H4 (cell line): ENCODE measurements around the gene PLCD1. TPM values are rescaled to one million over a fixed set of nuclear protein-coding genes. Genes with fewer than 3 reads are reported as not detected.
A peak's percentile ranks its signal among the peaks of the same experiment; 100 is the strongest.
"Not testable (repeated sequence)": the region's sequence is repeated elsewhere in the genome, so short reads cannot be mapped to it uniquely, and the experiment has no call there.

Experiments used
- DNase-seq: peaks from one replicate; pipeline ENCODE4 v3.0.0-alpha.2; 2015; ENCODE audit warnings: low spot score
- total RNA-seq: library from RNA; depleted of rRNA; stranded (reverse); fragments of >200 nt; shearing (Covaris generic); gene quantifications from 2 replicates; pipeline ENCODE4 v1.2.3, GENCODE V29; 2014

PLCD1 gene
- total RNA-seq, 1 experiment from 2014 or later = 2.7 TPM

DNA sequence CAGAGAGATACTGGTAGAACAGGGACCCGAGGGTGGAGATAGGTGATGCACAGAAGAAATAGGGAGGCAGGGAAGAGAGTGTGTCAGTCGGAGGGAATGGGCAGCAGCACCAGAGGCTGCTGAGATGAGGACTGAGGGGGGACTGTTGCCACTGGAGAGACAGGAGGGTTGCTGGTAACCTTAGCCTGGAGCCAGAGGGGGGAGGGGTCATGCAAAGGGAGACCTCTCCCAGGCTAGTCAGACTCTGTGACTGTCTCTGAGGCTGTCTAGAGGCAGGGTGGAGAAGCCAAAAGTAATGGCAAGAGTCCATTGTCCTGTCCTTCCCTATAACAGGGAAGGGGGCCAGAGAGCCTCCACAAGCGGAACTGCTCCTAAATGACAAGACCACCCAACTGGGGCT, 7.5 kb upstream of the PLCD1 start:
- no peak for DNase-seq

DNA sequence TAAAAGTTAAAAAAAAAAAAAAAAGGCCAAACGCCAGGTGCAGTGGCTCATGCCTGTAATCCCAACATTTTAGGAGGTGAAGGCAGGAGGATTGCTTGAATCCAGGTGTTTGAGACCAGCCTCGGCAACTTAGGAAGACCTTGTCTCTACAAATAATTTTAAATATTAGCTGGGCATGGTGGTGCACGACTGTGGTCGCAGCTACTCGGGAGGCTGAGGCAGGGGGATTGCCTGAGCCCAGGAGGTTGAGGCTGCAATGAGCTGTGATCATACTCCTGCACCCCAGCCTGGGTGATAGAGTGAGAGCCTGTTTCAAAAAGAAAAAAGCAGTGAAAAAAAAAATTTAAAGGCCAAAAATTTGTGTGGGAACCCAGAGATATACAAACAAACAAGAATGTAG, 6.8 kb upstream of the PLCD1 start:
- DNase-seq = no peak

DNA sequence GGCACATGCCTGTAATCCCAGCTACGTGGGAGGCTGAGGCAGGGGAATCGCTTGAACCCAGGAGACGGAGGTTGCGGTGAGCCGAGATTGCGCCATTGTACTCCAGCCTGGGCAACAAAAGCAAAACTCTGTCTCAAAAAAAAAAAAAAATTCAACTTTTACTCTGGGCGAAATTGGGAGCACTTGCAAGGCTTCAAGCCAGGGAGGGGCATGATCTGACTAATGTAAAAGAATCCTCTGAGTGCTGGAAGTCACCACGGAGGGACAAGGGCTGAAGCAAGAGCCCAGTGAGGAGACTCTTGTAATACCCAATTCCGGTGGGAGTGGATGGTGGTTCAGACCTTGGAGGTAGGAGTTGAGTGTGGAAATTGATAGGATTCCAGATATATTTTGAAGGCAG, 4.9 kb upstream of the PLCD1 start:
- not testable (repeated sequence) for DNase-seq

DNA sequence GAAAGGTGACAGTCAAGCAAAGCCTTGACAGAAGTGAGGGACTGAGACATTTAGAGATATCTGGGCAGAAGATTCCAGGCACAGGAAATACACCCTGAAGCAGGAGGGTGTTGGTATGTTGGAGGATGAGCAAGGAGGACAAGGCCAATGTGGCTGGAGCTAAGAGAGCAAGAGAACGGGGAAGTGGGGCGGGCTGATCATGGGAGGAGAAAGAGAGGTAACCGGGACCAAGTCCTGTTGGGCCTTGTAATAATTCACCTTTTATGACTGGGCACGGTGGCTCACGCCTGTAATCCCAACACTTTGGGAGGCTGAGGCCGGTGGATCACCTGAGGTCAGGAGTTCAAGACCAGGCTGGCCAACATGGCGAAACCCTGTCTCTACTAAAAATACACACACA, 4.1 kb upstream of the PLCD1 start:
- DNase-seq = not testable (repeated sequence)

DNA sequence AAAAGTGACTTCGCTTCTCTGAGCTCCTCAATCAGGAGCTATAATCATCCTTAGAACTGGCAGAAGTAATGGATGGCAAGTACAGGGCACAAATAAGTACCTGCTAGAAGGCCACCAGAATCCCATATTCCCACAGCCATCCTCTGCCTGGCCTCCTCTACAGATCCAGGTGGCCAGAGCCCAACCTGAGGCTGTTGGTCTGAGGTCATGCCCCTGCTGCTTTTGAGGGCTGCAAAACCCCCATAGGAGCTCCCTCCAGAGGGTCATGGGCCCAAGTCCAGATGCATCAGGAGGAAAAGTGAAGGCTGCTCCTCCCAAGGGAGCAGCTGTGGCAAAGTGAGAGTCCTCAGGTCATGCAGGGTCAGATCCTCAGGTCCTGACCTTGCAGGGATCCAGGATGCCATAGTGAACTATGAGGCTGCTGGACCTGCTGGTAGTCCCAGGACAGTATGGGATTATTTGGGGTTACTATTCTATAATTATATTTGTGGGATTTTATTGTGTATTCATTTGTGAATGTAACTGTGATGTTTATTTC, 3.0 kb upstream of the PLCD1 start:
- no peak for DNase-seq

DNA sequence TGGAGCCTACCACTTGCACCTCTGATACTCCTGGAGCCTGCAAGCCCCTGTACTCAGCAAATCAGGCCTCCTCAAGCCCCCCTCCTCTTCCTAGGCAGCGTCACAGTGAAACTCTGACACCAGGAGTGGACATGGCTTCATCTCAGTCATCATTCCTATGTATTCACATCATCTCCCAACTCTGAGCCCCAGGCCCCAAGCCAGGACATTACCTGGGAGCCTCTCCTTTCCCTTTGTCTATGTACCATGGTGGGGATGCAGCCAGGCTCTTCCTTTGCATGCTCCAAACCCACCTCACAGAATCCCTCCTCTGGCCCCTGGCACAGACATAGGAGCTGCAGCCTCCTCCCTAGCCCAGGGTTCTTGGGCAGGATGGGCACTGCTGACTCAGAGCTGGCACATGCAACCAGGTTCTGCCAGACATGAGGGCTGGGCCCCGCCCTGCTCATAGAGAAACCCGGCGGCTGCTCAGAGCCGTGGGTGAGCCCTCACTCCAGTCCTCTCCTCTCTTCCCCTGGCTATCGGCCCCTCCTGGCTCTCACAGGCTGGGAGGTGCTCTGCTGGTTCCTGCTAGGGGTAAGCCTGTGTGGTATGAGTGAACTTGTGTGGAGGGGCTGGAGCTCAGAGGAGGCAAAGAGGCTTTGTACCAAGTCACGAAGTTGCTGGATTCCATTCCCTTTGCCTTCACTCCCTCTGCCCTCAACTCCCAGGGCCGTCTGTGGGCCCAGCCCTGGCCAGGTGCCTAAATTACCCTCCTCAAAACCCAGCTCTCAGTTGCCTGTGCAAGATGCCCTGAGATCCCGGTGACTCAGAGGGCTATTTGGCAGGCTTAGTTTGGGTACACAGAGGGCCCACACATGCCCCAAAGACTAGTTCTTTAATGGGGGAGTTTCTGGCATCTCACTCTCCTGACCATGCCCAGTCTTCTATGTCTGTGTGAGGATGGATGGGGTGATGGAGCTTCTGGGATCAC, 1.9 kb upstream of the PLCD1 start:
- peak; percentile 74 for DNase-seq

DNA sequence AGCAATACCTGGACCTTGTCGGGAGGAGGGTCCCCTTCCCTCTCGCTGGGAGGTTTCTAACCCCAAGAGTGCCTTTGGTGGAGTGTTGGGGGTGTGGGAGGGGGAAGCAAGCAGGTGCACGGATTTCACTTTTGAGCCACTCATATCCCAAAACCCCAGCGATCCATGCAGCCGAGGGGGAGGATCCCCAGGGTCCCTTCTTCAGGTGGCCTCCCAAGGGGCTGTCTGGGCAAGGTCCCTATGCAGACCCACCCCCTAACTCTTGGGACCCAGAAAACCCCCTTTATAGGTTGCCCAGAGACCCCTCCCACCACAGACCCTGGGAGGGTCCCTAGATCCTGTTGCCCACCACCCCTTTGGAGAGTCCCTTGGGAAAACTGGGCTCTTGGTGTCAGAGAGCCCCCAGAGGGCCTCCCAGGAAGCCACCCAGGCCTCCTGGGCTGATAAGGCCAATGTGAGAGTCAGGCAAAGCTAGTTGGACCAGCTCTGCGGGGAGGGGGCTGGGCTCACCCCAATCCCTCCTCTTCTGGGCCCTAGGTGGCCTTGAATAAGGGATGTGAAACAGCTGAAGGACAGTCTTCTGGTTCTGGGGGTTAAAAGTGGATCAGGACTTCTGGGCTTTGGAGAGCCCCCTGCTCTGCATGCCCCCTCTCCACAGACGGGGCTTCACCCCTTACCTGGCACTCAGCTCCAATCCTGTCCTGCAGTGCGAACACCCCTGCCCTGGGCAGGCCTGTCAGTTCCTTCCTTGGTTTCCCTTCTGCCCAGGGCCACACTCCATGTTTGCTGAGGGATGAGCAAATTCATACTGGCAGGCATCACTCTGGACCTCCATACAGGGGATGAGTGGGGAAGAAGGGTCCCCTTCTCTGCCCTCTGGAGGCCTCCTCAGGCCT, 932 bp upstream of the PLCD1 start:
- DNase-seq = no peak

DNA sequence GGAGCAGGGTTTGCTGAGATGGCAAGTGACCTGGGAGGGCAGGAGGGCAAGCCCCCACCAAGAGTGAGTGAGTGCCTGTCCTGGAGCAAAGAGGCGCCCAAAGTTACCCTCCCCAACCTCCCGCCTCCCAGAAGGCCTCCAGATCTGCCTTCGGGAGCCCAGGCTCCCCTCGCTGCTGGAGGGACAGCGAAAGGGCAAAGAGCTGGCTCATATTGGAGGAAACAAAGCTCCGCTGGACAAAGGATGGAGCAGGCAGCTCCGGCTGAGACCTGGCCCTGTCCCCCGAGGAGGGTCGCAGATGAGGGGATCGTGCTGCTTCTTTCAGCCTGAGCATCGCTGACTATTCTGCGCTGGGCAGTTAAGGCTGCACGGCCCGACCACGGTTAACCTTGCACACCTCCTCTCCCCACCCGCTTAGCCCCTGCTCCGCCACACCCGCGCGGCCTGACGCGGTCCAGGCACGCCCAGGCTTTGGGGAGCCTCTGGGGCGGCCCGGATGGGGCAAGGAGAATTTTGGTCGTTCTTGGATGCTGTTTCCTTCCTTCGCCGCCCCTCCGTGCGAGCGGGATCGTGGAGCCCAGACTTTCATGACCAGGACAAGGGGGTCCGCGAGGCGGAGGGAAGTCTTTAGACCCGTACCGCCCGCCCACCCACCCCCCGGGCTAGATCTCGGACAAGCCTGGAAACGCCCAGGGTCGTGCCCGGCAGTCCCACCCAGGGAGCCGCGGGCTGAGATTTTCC, 651 bp downstream of the PLCD1 start:
- no peak for DNase-seq

DNA sequence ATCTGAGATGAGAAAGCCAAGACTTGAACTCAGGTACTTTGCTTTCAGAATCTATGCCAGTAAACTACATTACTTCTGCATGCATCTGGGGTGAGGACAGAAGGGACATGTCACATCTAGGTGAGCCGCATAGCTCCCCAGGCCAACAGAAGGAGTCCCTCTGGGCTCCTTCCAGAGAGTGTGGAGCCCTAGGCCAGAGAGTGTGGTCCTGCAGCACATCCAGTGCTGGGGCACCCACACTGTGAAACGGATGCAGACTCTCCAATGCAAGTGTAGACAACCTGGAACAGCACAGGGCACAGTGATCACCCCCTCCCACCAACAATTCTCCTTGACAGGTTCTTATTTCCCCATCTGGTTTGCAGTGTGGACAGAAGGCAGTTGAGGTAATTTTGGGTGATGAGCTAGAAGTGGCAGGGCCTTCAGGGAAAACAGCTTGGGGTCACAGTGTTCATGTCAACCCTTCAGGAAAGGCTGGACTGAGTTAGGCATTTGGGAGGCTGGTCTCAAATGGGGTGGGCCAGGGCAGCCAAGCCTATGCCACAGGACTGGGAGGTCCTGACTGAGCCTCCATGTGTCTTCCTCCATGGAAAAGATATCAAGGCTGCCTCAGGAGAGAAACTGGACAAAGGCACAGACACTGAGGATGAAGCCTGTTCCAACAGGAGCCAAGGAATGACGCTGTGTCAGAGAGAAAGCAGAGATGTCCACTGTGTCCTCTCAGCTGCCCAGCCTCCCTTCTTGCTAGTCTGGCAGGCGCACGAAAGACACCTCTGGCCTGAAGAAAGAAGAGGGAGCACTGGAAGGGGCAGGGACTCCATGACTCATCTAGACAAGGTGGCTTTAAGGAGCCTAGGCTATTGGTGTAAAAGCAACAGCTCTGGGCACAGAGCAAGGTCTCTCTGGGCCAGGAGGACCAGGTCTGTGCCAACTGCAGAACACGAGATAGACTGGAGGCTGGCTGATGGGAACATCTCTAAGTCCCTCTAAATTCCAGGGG, 1.7 kb downstream of the PLCD1 start:
- DNase-seq = no peak

DNA sequence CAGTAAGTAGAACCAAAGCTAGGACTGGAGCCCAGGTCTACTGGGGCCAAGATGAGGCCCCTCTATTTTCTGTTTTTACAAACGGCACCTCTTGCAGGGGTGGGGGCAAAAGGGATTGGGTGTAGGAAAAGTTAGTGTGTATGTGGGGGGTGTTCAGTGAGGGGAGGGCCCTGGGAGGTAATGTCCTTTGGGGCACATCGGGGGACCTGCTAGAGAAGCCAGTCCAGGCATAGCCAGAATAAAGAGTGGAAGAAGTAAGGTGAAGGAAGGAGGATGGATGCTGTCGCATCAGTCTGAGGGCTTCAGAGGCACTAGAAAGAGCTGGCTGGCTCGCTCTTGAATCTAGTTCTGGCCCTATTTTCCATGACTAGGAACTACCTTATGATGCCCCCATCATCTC, 2.6 kb downstream of the PLCD1 start:
- DNase-seq = no peak

DNA sequence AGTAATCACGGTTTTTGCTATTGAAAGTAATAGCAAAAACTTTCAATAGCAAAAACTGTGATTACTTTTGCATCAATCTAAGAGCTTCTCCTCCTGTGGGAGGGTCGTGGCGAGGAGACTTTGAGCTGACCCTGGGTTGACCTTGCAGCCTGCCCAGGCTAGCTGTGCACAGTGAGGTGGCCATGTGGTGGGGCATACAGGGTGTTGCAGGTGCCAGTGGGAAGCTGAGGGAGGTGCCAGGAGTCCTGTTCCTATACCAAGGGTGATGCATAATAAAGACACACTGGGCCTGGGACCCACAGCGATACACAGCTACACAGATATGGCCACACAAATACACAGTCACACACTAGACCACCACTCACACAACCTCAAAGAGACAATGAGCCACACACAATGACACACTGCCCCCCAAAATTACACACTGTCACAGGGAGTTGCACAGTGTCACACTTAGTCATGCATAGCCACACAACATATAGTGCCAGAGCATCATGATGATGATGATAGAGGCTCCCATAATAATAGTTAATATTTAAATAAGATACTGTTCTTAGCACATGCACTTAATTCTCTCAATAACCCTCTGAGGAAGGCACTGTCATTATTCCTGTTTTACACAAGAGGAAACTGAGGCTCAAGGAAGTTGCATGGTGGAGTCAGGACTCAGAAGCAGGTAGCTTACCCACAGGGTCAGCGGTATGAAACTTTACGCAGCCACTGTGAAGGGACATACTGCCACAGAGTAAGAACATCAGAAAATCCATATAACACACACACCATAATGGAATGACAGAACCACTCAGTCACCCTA, 6.3 kb downstream of the PLCD1 start:
- DNase-seq = no peak

DNA sequence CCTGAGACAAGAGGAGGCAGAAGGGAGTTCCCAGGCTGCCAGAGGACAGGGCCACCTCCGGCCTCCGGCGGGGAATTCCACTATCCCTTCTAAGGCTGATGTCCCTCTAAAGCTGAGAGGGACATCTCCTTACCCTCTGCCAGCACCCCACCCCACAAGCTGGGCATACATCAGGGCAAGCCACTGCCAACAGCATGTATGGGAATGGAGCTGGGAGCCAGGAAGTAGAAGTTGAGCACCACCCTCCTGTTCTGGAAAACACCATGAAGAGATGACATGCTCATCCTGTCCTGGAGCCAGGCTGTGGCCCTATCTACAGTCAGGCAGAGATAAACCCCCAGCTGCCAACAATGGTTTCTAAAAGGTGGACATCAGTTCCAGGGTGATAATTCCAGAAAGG, 7.1 kb downstream of the PLCD1 start:
- DNase-seq = no peak

DNA sequence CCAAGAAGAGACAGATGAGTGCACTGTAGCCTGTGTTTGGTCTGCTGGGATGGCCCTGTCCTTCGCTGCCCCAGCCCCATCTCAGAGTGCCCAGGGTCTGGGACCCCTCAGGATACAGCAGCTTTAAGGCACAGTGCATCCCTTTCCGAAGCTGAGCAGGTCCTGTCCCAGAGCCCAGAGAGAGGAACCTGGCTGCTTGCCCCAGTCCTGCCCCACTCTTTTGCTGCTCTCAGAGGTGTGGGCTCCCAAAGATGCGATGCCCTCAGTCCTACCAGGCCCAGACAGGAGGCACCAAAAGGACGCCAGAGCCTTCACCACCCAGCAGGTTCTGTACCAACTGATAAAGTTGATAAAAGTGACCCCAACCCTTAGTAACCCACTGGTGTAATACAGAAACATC, 8.2 kb downstream of the PLCD1 start:
- DNase-seq = no peak

DNA sequence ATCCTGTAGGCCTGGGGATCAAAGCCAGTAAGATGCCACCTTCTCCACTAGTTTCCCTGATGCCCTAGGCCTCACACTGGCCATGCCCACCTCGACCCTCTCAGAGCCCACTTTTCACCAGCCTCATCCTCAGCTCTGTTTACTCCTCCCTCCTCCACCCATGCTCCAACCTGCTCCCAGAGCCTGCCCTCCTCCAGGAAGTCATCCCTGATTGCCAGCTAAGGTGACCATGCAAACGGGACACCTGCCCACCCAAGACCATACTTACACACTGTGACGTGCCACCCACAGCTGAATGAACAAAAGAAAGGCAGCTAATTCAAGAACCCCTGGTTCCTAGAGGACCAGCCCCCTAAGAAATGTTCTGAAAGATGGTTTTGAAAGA, 9.1 kb downstream of the PLCD1 start:
- no peak for DNase-seq

DNA sequence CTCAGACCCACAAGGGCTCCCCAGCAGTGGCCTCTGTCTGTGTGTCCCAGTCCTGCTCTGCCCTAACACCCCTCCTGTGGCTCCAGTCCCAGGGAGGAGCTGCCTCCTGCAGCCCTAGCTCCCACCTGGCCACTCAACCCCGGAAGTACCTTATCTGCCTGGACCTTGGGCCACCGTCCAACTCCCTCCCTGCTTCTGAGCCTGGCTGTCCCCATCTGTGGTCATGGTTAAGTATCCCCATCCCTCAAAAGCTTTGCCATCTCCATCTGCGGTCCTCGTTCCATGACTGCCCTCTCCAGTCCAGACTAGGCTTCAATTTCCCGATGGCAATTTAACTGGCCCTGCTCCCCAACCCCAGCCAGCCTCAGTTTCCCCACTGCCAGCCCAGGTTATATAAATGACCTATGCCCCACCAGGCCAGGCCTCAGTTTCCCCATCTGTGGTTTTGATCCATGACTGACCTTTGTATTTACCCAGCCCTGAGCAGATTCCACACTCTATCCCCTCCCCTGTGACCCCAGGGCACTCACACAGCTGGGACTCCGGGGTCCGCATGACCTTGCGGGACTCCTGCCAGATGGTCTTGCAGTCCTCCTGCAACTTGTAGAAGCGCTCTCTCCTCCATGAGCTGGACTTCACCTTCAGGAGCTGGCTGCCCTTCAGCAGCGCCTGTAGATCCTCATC, 9.6 kb downstream of the PLCD1 start:
- DNase-seq = no peak

DNA sequence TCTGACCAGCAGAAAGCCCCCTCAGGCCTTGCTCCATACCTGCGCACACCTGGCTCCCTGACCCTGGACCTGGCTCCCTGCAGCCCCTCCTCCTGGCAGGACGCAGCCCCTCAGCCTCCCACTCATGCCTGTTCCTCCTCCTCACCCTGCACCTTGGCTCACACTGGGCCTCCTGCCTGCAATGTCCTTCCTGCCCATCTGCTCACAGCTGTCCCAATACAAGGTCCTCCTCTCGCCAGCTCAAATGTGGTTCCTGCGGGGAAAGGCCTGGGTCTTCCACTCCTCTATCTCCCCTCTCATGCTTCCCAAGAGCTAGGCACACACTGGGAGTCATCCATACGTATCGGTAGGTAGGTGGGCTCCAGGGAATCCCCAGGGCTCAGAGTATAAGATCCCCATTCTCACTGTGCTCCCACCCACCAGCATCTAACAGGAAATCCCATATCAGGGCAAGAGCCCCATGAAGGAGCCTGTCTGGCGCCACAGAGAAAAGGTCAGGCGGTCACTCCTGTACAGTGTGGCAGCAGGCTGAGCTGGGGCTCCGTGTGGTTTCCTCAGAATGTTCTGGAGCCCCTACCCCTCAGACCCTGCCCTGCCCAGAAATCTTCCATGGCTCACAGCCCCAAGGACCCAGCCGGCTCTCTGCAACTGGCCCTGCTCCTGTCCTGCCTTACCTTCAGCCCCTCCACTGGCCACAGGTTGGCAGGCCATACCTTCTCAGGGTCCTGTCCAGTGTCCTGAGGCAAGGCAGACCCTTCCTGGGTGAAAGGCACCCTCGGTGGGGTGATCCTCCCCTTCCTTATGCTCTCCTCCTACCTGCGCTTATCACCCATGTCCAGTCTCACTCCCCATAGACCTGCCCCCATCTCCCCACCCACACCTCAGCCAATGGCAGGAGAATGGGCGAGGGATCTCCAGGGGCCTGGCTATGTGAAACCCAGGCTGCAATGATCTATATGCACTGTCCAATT, 10.9 kb downstream of the PLCD1 start:
- no peak for DNase-seq

DNA sequence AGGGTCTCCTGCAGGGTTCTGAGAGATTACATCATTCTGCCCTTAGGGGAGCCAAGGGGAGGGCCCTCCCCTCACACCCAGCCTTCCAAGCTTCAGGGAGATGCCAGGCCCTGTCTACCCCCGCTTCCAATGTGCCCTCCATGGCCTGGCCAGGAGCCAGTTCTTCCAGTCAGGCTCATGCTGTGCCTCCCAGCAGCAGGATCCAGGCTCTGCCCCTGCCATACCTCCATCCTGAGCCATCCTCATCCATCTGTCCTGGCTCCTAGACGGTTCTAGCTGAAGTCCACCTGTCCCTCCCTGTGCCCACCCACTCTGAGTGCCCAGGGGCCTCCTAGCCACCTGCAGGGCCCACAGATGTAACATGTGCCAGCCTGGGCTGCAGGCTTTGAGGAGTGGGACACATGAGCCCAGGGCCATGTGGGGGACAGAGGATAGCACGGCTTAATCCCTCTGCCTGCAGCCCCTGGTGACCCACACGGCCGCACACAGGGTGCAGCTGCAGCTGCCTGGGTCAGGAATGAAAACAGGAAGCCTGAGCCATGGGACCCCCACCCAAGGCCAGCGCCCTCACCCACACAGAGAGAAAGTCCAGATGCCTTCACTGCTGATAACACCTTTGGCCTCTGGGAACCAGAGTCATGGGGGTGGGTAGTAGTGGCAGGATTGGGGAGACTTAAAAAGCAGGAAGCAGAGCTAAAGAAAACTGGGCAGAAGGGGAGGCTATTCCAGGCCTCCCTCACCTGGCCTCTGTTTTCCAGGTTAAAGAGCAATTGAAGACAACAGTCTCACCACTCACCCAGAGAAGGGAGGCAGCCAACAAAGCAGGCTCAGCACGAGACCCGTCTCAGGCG, 11.8 kb downstream of the PLCD1 start:
- DNase-seq = no peak
